ENCODE results near the gene SELENOW.

- TF ChIP-seq SUZ12 (IDR thresholded peaks at IDR 0.05) (no peak), TARDBP (IDR thresholded peaks at IDR 0.05) (no peak), FOXM1 (IDR thresholded peaks at IDR 0.05; ENCODE audit: borderline replicate concordance) (no peak), ARNT (IDR thresholded peaks at IDR 0.05) (no peak), BHLHE40 (IDR thresholded peaks at IDR 0.05; ENCODE audit: borderline replicate concordance) (no peak), LEF1 (IDR thresholded peaks at IDR 0.05; ENCODE audit: borderline replicate concordance) (no peak), SP1 (IDR thresholded peaks at IDR 0.05) (no peak), FOXK2 (IDR thresholded peaks at IDR 0.05) (no peak), CTBP1 (IDR thresholded peaks at IDR 0.05; ENCODE audit: borderline replicate concordance) (no peak), HDGF (IDR thresholded peaks at IDR 0.05; ENCODE audit: borderline replicate concordance) (no peak), NFRKB (IDR thresholded peaks at IDR 0.05) (no peak), FOXA1 (IDR thresholded peaks at IDR 0.05) (no peak), L3MBTL2 (conservative IDR thresholded peaks at IDR 0.05) (no peak)
Measured at GRCh38 chr19:47801270-47801669, 22.8 kb downstream of the SELENOW start.

Data from HEK293T (cell line).